ENCODE results near the gene TBCD.

The TBCD gene

DNA sequence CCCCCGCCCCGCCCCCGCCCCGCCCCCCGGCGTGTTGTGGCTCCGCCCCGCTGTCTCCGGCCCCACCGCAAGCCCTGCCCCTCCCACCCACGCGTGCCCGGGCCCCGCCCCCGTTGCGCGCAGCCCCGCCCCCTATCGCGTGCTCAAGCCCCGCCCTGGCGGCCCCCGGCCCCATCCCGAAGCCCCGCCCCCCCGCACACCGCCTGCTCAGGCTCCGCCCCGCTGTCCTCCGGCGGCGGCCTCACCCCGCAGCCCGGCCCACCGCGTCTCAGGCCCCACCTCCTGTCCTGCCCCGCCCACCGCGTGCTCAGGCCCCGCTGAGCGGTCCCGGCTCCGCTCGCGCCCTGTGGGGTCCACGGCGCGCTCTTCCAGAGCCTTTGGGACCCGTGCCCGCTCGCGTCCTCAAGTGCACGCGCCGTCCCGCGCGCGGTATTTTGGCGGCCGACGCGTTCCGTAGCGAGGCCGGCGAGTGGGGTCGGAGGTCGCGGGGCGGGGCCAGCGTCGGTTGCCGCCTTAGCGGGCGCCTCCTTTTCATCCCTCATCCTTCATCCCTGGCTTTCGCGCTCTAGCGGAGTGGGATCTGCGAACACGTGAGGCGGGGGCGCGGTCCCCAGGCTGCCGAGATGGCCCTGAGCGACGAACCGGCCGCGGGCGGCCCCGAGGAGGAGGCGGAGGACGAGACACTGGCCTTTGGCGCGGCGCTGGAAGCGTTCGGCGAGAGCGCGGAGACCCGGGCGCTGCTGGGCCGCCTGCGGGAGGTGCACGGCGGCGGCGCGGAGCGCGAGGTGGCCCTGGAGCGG lies at the start of gene TBCD:
TSS of gene TBCD (plus strand) at position 495 of the 800 bp plus-strand sequence. CDS start at position 624, 129 bp downstream.
- TF ChIP-seq, protein P1, sequence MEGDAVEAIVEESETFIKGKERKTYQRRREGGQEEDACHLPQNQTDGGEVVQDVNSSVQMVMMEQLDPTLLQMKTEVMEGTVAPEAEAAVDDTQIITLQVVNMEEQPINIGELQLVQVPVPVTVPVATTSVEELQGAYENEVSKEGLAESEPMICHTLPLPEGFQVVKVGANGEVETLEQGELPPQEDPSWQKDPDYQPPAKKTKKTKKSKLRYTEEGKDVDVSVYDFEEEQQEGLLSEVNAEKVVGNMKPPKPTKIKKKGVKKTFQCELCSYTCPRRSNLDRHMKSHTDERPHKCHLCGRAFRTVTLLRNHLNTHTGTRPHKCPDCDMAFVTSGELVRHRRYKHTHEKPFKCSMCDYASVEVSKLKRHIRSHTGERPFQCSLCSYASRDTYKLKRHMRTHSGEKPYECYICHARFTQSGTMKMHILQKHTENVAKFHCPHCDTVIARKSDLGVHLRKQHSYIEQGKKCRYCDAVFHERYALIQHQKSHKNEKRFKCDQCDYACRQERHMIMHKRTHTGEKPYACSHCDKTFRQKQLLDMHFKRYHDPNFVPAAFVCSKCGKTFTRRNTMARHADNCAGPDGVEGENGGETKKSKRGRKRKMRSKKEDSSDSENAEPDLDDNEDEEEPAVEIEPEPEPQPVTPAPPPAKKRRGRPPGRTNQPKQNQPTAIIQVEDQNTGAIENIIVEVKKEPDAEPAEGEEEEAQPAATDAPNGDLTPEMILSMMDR (IDR thresholded peaks at IDR 0.05) = no peak
- no peak for TF ChIP-seq ZFX (IDR thresholded peaks at IDR 0.05; ENCODE audit: borderline replicate concordance)
- H3K27ac ChIP-seq = peak within 1 kb of the TSS; percentile 87

DNA sequence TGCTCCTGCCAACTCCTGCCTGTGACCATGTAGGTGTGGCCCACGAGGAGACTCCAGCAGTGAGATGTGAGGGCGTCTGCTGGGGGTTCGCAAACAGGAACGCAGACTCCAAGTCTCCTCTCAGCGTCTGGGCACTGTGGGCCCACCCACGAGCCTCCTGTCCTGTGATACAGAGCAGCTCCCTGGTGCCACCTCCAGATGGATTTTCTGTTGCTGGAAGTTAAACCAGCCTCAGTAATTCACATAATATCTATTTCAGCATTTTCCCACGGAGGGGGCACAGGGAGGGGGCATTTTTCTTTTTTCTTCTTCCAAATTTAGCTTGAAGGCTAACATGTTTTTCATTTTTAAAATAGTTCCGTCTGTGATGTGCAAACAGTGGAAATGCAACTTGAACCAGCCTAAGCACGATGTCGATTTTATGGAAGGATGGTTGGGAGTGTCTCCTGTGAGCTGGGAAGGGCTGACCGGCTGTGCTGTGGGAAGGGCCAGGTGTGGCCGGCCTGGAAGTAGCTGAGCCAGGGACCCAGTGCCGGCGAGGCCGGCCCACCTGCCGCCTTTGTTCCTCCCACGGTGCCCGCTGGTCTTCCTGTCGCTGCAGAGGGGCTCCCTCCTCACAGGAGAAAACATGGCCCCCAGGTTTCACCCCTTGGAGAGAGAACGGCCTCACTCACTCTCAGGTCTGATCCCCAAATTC lies 49.5 kb upstream of the TBCD start:
- H3K27ac ChIP-seq = no peak overlapping the region
- no peak for TF ChIP-seq ZFX (IDR thresholded peaks at IDR 0.05; ENCODE audit: borderline replicate concordance)
- TF ChIP-seq, protein P1 (IDR thresholded peaks at IDR 0.05) = no peak

DNA sequence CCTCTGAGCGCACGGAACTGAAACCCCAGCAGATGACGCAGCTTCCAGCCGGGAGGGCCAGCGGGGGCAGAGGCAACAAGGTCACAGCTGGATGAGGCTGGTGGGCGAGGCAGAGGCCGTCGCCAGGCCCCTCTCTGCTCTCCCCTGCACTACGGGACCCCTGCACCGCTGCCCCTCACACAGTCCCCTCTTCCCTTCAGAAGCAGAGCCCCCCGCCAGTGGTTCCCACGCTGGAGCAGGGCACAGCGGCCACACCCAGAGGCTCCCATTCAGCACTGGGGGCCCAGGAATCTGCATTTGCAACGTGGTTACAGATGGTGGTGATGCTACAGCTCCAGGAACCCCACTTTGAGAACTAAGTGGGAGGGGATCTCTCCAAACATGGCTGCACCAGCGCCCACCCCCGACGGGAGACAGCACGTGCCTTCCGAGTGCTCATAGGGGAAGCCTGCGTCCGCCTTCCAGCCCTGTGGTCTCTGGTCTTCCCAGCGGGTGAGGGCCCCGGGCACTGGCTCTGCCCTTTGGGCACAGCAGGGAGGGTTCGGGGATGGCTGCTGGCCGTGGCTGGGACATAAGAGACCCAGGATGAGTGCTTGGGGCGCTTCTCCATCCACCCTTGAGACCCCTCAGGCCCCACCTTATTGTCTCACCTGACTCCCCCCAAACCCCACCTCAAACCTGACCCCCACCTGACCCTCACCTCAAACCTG lies 48.7 kb upstream of the TBCD start:
- H3K27ac ChIP-seq = no peak overlapping the region
- no peak for TF ChIP-seq ZFX (IDR thresholded peaks at IDR 0.05; ENCODE audit: borderline replicate concordance)
- TF ChIP-seq, protein P1 (IDR thresholded peaks at IDR 0.05) = no peak

DNA sequence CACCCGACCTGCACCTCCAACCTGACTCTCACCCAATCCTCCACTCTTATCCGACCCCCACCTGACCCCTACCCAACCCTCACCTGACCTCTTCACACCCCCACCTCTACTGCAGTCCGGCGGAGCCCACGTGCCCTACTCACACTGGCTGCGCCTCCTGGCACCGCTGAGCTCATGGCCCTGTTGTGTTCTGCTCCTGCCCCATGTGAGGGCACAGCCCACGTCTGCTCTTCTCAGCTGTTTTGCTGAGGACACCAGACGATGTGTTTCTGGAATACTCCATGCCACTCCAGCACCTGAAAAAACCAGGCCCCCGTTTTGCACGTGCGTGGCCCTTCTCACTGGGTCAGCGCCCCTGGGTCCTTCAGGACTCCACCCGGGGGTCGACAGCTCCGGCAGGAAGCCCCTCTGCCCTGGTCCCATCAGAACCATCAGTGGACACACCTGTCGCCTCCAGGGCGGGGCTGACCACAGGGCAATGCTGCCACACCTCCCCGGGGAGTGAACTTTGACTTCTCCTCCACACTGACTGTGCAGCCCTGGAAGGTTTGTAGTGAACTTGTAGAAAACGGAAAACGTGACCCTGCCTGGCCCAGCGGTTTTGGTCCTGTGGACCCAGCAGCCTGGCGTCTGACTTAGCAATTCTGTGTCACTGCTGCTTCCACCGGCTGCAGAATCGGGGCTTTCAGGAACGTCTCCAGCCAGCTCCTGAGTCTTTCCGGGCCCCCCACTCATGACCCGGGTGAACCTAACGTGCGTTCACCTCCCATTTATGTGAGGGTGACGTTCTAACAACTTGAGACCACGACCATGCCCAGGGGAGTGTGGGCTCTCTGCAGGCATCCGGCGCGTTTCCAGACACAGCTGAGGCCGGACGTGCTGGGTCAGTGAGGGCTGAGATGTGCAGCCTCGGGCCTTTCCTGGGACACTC lies 47.7 kb upstream of the TBCD start:
- TF ChIP-seq, protein P1 (IDR thresholded peaks at IDR 0.05) = no peak
- TF ChIP-seq ZFX (IDR thresholded peaks at IDR 0.05; ENCODE audit: borderline replicate concordance) = no peak
- no peak overlapping the region for H3K27ac ChIP-seq

DNA sequence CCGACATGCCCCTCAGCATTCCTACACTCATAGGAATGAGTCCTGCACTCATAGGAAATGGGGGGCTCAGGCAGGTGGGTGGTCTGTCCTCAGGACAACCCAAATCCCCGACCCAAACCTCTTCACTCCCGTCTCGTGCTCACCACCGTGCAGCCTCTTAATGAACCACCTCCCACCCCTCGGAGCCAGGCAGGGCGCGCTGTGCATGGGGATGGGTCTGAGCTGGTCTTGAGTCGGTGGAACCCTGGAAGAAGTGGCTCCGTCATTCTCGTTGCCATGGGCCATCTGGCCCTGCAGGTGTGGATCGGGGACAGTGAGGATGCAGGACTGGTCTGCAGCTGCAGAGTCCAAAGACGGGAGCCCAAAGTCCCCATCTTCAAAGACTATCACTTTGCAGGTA lies 47.0 kb upstream of the TBCD start:
- H3K27ac ChIP-seq = no peak overlapping the region
- TF ChIP-seq, protein P1 (IDR thresholded peaks at IDR 0.05) = no peak
- TF ChIP-seq ZFX (IDR thresholded peaks at IDR 0.05; ENCODE audit: borderline replicate concordance) = no peak

DNA sequence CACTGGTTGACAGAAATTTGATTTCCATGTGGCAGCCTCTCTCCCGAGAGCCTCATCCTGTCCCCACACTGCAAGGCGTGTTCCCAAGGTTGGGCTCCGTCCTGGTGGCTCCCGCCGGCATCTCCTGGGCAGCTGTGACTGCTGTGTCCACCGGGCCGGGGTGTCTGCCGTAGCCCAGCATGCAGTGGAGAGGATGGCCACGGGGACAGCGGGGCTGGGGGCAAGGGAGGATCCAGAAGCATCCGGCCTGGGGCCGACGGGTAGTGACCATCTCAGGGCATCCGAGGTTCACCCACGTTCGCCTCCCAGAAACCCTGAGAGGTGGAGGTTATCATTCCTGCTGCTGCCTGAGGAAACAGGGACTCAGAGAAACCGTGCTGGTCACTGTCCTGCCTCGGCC lies 46.1 kb upstream of the TBCD start:
- no peak overlapping the region for H3K27ac ChIP-seq
- no peak for TF ChIP-seq ZFX (IDR thresholded peaks at IDR 0.05; ENCODE audit: borderline replicate concordance)
- TF ChIP-seq, protein P1 (IDR thresholded peaks at IDR 0.05) = no peak

Data from 22Rv1 (cell line).